ENCODE measurements around the gene NEMP1.
"Not testable (repeated sequence)": the region's sequence is repeated elsewhere in the genome, so short reads cannot be mapped to it uniquely, and the experiment has no call there.

DNA sequence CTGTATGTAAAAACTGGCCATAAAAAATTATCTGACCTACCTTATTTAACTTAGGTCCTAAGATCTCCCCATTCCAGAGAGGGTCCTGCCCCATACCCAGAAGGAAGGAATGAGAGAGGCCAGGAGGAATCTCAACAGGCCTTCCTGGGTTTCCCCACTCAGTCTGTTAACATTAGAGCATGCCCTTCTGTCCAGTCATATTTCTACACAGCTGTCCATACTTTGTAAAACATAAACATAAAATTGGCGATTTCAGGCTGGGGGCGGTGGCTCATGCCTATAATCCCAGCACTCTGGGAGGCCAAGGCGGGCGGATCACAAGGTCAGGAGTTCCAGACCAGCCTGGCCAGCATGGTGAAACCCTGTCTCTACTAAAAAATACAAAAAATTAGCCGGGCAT, 56.3 kb downstream of the NEMP1 start:
- not testable (repeated sequence) for TF ChIP-seq CTCF (IDR thresholded peaks at IDR 0.05 in 4 of 5, conservative IDR thresholded peaks at IDR 0.05 in 1 of 5); POLR2A (IDR thresholded peaks at IDR 0.05)

Data from gastrocnemius medialis (tissue), 4 donors.